ENCODE measurements around the gene GIT2.
"Not testable (repeated sequence)": the region's sequence is repeated elsewhere in the genome, so short reads cannot be mapped to it uniquely, and the experiment has no call there.

Gene GIT2, protein sequence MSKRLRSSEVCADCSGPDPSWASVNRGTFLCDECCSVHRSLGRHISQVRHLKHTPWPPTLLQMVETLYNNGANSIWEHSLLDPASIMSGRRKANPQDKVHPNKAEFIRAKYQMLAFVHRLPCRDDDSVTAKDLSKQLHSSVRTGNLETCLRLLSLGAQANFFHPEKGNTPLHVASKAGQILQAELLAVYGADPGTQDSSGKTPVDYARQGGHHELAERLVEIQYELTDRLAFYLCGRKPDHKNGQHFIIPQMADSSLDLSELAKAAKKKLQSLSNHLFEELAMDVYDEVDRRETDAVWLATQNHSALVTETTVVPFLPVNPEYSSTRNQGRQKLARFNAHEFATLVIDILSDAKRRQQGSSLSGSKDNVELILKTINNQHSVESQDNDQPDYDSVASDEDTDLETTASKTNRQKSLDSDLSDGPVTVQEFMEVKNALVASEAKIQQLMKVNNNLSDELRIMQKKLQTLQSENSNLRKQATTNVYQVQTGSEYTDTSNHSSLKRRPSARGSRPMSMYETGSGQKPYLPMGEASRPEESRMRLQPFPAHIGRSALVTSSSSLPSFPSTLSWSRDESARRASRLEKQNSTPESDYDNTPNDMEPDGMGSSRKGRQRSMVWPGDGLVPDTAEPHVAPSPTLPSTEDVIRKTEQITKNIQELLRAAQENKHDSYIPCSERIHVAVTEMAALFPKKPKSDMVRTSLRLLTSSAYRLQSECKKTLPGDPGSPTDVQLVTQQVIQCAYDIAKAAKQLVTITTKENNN

DNA sequence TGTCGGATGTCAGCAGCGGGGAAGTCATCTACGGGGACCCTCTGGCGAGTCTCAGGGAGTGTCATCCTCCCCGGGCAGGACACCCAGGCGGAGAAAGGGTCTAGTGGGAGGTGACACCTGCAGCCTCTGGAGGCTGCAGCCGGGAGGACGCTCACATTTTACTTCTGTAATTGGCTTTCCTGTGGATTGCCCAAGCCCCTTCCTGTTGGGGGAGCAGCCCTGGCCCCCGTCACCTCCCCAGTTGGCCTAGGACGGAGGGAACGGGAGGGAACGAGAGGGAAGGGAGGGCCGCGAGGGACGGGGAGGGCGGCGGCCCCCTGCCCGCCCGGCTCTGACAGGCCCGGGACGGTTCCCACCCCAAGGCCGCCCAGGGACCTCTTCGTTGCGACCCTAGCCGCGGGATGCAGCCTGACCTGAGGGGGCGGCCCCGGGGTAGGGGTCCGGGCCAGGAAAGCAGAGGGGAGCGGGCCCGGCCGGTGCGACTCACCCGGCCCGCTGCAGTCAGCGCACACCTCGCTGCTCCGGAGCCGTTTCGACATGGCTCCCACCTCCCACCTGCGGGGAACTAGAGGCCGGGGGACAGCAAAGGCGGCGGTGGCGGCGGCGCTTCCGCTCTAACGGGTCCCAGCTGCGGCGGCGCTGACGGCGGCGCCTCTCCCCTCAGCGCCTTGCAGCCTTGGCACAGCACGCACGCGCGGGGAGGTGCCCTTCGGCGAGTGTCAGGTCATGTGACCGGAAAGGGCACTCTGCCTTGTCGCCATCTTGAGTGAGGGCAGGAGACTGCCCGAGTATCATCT lies at the start of gene GIT2:
GIT2 (minus strand) TSS at position 683 of the 797 bp plus-strand sequence; CDS start at position 539, 144 bp downstream.
- peak; percentile 91 for DNase-seq

DNA sequence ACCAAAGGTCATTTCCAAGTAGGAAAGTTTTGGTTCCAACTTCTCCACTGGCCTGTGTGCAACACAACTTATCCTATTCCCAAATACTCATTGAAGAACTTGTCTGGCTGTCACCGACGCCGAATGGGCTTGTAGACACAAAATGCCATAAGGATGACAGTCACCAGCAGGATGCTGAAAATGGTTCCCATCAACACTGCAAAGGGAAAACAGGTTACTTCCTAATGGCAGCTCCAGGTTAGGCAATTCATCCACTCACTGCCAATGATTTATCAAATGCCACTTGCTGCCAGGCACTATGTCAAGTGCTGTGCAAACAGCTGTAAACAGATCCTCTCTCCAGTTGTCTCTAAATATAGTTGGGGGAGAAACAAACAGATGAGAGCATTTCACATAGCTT lies 46.1 kb upstream of the GIT2 start:
- DNase-seq = peak; percentile 2

DNA sequence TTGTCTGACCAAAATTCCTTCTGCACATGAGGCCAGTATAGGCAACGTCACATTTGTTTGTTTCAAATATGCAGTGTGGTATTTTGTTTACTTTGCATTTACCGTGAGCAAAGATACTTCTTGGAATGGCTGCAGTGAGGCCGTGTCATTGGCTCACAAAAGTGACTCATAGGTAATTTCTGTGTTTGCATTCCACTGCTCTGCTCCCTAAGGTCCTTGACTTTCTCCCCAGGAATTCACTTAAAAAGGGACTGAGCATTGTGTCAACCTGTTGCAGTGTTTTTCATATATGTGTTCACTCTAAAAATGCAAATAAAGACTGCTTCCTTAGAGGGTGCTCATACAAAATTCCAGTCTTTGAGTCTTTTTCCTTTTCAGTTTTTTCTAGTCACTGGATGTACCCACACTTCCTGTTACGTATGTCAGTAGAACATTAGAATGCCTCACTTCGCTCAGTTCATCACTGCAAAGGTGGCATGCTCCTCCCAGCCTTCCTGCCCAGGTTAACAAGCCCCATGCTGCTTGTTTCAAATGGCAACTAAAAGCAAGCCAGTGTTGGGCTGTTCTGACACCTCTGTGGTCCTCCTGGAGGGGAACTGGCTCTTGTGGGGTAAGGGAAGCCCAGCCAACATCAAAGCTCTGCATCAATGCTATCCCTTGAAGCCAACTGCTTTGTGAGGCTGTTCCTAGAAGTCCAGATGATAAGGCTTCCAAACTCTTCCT lies 43.1 kb upstream of the GIT2 start:
- no peak for DNase-seq

DNA sequence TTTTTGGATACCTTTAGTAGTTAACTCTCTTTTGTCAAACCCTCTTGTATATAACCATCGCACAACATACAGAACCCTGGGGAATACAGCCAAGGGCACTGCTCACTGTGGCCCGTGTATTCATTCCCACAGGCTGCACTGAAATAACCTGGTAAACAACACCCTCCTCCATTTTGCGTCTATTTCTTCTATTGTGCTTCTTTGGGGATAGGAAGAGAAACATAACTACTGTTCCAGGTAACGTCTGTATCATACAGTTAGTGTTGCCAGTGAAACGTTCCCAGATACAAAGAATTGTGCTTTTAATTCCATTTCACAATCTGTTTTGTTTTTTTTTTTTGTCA lies 42.5 kb upstream of the GIT2 start:
- DNase-seq = no peak

DNA sequence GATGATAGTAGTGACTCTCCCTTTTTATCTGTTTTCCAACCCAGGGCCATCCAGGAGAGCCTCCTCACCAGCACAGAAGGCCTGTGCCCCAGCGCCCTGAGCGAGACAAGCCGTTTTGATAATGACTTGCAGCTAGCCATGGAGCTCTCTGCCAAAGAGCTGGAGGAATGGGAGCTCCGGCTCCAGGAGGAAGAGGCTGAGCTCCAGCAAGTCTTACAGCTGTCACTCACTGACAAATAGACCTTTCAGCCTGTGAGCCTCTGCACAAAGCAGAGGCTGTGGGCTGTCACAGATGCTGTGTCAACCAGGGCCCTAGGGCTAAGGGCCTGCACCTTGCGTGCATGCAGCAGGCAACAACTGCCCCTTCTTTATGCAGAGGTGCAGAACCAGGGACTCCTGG lies 41.1 kb upstream of the GIT2 start:
- no peak for DNase-seq

DNA sequence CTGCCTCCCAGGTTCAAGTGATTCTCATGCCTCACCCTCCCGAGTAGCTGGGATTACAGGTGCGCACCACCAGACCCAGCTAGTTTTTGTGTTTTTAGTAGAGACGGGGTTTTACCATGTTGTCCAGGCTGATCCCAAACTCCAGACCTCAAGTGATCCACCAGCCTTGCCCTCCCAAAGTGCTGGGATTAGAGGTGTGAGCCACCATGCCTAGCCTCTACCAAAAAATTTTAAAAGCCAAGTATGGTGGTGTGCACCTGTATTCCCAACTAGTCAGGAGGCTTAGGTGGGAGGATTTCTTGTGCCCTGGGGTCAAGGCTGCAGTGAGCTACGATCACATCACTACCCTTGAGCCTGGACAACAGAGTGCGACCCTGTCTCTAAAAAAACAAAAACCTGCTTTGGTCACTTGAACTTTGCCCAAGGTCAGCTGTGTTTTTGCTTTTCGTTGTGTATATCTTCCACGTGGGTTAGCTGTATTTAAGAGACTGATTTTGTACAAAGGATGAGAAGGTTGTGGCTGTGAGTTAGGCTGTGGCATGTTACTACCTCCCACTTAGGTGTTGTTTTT lies 39.5 kb upstream of the GIT2 start:
- no peak for DNase-seq

DNA sequence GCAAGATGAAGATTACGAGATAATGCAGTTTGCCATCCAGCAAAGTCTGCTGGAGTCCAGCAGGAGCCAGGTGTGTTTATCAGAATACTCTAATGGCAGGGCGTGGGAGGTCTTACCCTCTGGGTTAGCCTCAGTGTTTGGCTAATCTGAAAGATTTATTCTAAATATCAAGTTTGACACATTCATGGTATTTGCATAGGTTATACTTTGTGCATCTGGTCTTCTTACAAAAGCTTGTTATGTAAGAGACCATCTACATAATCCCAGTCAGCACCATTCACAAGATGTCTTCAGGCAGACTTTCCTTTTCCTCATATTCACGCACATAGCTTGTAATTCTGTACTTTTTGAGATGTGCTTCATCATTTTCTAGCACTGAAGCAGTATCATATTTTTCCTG lies 37.7 kb upstream of the GIT2 start:
- DNase-seq = no peak

DNA sequence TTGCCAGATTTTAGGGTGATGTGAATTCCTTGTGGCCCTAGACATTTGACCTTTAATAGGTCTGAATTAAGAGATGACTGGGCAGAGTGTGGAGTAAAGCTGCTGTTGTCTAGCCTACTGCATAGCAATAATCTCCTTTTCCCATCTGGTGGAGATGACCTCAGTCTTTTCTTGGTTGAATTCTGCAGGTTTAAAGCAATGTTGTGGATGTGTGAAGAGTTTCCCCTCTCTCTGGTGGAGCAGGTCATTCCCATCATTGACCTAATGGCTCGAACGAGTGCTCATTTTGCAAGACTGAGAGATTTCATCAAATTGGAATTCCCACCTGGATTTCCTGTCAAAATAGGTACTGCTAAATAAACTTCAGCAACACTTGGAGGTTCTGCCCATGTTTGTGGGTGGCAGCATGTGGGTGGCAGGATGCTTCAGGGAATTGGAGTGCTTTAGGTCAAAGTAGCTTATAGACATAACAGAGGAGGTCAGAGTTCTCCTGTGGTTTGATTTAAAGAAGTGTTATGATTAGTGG lies 33.2 kb upstream of the GIT2 start:
- no peak for DNase-seq

DNA sequence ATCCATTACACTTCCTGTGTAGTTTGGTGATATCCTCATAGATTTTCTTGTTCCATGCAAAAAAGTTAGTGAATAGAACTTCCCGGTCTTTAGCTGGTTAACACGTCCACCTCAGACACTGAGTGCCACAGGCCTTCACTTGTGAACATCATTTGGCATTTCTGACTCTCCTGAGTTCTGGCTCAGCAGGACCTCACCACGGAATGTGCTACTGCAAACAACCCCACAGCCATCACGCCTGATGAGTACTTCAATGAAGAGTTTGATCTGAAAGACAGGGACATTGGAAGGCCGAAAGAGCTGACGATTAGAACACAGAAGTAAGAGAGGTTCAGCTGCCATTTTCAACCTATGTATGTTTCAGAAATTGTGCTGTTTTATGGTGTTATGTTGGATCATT lies 32.2 kb upstream of the GIT2 start:
- no peak for DNase-seq

DNA sequence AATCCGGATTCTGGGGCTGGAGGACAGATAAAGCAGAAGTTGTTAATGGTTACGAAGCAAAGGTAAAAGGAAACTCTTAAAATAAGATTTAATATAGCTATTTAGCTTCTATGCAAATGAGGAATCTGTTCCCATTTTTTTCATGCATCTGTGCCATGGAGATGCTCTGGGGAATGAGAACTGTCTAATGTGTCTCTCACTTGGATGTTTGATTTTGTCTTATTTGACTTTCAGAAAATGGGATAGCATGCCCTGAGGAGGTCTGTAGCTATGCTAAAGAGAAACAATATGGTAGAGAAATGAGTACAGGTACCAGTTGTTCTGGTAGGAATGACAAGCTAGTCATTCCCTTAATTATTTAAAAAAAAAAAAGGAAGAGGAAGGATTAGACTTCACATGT lies 27.9 kb upstream of the GIT2 start:
- DNase-seq = no peak

DNA sequence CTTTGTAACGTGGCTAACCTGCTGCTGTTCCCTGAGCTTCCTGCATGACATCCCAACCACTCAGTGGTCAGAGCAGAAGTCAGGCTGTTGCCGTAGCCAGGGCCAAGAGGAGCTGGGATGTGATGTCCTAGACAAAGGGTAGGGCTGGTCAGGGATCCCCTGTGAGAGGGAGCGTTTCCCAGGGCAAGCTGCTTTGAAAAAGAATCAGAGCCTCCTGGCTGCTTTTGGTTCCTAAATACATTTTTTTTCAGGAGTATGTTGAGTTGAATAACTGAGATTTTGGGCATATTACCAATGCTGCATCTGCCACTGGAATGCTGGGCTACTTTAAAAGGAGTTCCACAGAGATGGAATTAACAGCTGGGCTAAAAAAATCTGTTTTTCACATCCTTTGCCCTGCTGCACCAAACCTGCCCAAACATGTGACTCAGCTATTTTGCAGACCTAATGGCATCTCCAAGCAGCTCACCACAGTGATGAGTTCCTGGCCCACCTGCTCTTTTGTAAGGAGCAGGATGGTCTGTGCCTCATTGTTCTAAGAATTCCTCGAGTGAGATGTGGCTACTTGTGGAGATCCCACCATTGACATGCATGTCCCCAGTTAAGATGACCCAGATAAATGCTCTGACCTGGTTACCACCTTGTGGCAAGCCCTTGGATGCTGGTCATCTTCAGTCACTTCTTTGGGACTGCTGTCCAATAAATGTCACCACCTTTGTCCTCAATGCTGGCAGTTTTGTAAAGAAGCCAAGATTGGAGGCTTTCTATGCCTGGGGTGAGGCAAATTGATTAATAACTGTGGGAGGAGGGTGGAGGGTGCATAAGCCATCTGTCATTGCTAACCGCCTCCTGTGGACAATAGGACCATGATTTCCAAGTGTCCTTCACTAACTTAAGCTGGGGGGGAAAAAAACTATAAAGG lies 27.2 kb upstream of the GIT2 start:
- no peak for DNase-seq

DNA sequence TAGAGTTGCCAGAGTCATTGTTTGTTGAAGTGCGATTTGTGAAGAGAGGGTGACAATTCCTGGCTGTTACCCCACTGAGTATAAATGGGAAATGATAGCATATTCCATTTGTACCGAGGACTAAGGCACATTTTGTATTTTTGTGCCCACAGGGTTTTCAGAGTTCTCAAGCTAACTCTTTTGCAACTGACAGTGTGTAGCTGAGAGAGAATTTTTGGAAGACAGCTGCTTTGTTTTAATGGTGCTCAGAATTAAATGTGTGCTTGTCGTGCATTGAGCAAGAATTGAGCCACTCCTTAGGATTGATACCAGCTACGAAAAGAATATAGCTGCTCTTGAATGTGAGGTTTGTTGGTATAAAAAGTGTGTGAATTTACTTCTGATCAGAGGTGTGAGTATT lies 24.8 kb upstream of the GIT2 start:
- no peak for DNase-seq

DNA sequence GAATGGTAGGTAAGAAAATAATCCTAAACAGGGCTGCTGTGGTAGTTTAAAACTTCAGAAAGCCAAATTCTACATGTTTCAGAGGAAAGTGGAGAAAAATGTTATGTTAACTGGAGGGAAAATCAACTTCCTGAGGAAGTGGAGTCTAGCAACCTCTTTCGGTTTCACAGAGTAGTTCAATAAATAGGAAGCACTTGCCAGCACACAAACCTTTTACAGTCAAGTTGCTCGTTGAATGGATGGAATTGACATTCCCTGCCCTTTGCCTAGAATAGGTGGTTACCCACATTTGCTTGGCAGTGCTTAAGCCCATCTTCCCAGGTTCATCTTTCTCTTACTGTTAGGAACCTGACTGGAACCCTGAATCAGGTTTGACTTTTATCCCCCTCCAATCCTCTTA lies 19.0 kb upstream of the GIT2 start:
- no peak for DNase-seq

DNA sequence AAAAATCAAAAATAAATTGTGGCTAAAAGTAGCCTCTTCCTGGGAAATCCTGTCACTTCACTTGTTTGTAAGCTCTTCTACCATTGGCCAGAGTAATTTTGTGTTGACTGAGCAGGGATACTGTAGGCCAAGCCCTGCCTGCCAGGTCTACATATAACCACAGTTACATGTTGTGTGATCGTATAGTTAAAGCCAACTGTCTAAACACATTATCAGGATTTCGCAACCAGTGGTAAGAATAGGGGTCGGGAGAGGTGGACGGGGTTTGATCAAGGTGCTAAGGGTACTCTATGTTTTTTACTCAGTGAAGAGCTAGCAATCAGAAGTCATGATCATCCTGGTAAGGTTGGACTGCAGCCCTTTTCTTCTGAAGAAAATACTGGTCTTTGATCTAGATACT lies 16.5 kb upstream of the GIT2 start:
- DNase-seq = no peak

DNA sequence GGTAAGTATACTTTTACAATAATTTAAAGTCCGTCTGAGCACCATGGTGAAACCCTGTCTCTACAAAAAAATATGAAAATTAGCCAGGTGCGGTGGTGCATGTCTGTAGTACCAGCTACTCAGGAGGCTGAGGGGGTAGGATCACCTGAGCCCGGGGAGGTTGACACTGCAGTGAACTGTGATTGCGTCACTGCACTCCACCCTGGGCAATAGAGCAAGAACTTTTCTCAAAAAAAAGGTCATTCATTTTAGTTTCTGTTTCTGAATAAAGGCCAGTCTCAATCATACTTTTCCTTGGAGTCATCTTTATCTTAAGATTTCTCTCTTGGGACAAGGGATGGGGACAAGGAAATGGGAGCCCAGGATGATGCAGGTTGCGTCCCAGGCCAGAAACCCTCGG lies 16.0 kb upstream of the GIT2 start:
- no peak for DNase-seq

DNA sequence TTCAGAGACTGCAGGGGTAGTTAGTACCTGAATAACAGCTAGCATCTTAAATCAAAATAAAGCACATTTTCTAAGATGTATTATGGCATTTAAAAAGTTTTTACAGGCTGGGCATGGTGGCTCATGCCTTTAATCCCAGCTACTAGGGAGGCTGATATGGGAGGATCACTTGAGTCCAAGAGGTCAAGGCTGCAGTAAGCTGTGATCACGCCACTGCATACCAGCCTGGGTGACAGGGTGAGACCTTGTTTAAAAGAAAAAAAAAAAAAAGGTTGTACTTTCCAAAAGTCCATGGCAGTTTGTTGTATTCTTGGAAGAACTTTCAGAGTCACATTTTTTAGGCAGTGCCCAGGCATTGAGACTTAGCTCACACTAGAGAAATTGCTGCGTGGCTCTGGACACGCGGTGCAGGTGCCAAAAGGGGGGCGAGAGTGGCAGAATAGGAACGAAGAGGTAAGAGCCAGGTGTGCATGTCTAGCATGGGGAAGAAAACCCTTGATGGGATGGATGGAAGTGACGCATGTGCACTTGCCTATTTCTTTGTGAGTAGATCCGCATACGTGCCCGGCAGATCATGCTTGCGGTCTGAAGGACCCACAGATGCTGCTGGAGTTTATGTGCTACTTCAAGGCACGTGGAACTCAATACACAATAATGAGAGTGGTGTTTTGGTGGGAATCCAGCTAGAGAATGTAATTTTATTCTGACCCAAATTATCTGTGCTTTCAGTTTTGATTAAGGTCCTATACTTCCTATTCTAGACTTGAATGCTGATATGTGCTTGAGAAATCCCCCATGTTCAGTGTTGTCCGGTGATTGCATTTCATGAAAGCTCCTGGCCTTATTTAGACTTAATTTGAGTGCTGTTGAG lies 14.9 kb upstream of the GIT2 start:
- no peak for DNase-seq

DNA sequence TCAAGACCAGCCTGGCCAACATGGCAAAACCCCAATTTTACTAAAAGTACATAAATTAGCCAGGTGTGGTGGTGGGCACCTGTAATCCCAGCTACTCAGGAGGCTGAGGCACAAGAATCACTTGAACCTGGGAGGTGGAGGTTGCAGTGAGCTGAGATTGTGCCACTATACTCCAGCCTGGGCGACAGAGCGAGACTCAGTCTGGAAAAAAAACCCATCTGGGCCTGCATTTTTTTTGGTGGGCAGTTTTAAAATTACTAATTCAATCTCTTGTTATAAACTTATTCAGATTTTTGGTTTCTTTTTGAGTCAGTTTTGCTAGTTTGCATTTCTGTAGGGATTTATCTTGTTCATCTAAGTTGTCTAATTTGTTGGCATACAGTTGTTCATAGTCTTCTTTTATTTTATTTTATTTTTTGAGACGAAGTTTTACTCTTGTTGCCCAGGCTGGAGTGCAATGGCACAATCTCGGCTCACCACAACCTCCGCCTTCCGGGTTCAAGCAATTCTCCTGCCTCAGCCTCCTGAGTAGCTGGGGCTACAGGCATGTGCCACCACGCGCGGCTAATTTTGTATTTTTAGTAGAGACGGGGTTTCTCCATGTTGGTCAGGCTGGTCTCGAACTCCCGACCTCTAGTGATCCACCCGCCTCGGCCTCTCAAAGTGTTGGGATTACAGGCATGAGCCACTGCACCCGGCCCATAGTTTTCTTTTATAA lies 12.7 kb upstream of the GIT2 start:
- DNase-seq = not testable (repeated sequence)

DNA sequence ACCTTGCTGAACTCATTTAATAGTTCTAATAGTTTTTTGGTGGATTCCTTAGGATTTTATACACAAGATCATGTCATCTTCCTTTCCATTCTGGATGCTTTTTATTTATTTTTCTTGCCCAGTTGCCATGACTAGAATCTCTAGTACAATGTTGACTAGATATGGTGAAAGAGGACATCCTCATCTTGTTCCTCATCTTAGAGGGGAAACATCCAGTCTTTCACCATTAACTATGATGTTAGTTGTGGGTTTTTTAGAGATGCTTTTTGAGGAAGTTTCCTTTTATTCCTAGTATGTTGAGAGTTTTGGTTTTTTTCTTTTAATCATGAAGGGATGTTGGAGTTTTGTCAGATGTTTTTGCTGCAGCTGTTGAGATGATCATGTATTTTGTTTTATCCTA lies 11.7 kb upstream of the GIT2 start:
- DNase-seq = no peak

DNA sequence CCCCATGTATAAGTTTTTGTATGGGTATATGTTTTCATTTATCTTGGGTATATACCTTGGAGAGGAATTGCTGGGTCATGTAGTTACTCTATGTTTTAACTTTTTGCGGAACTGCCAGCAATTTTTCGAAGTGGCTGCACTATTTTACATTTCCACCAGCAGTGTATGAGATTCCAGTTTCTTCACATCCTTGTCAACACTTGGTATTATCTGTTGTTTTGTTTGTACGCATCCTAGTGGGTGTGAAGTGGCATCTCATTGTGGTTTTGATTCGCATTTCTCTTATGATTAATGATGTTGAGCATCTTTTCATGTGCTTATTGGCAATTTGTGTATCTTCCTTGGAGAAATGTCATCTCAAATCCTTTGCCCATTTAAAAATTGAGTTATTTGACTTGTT lies 9.9 kb upstream of the GIT2 start:
- DNase-seq = no peak
